ENCODE results near the gene PTGDS. TPM values are rescaled to one million over a fixed set of nuclear protein-coding genes. Genes with fewer than 3 reads are reported as not detected.

The PTGDS gene
- total and polyA plus RNA-seq, 2 experiments from 2014 or later = 0.25 TPM; not detected in 1

GRCh38 chr9:136950656-136951276 lies 26.5 kb upstream of the PTGDS start:
- TF ChIP-seq EZH2 (IDR thresholded peaks at IDR 0.05; ENCODE audit: insufficient read depth, poor library complexity, severe bottlenecking) (no peak), EZH2phosphoT487 (IDR thresholded peaks at IDR 0.05; ENCODE audit: insufficient read depth, low read depth) (no peak)
- no peaks in the 10 kb centered on the region for H3K36me3 ChIP-seq (ENCODE audit: low read depth)
- H3K9me2 ChIP-seq (ENCODE audit: insufficient read depth) = no peaks in the 10 kb centered on the region
- H2AFZ ChIP-seq = no peak overlapping the region
- WGBS, 2 experiments (ENCODE audit: low coverage in 1 of 2, low lambda C conversion rate in 2 of 2, missing lambda C conversion rate in 2 of 2) = 44 to 54% methylated on average over 9 of the region's 9 CpGs
- no peaks in the 10 kb centered on the region for H3K79me2 ChIP-seq (ENCODE audit: insufficient read depth)
- no peaks in the 10 kb centered on the region for H3K4me1 ChIP-seq (ENCODE audit: insufficient read depth)
- no peaks in the 10 kb centered on the region; the same call in 1 of the 2 replicates for H3K27me3 ChIP-seq (replicated peaks; ENCODE audit: insufficient read depth)
- no peak overlapping the region for H3K4me3 ChIP-seq
- no peaks in the 10 kb centered on the region for H3F3A ChIP-seq (ENCODE audit: insufficient read depth)
- peak overlapping the region; percentile 48 for H3K4me2 ChIP-seq (ENCODE audit: unreplicated experiment)
- DNase-seq = no peak
- H3K27ac ChIP-seq = no peak overlapping the region
- H3K9me3 ChIP-seq (ENCODE audit: low read depth) = no peaks in the 10 kb centered on the region
- no peaks in the 10 kb centered on the region for H4K20me1 ChIP-seq (ENCODE audit: insufficient read depth)
- H3K9ac ChIP-seq = no peak overlapping the region
- in situ Hi-C loops (cut with MboI) = no loop called here

GRCh38 chr9:136951541-136952320 lies 25.6 kb upstream of the PTGDS start, which contains the start of gene LCN12:
LCN12 (plus strand) TSS chr9:136952273; CDS start chr9:136952328, 55 bp downstream.
- H3K27ac ChIP-seq = no peak within 1 kb of the TSS
- H3F3A ChIP-seq (ENCODE audit: insufficient read depth) = no peaks in the 10 kb centered on the region
- no peaks in the 10 kb centered on the region; the same call in 1 of the 2 replicates for H3K27me3 ChIP-seq (replicated peaks; ENCODE audit: insufficient read depth)
- H4K20me1 ChIP-seq (ENCODE audit: insufficient read depth) = no peaks in the 10 kb centered on the region
- 75% methylated on average over 8 to 14 of the region's 14 CpGs for WGBS, 2 experiments (ENCODE audit: low coverage in 1 of 2, low lambda C conversion rate in 2 of 2, missing lambda C conversion rate in 2 of 2)
- H3K79me2 ChIP-seq (ENCODE audit: insufficient read depth) = no peaks in the 10 kb centered on the region
- H3K4me1 ChIP-seq (ENCODE audit: insufficient read depth) = no peaks in the 10 kb centered on the region
- no peak within 1 kb of the TSS for H3K4me3 ChIP-seq
- no peaks in the 10 kb centered on the region for H3K36me3 ChIP-seq (ENCODE audit: low read depth)
- no peak for DNase-seq
- no peak within 1 kb of the TSS for H3K4me2 ChIP-seq (ENCODE audit: unreplicated experiment)
- in situ Hi-C loops (cut with MboI) = no loop called here
- no peak for TF ChIP-seq EZH2phosphoT487 (IDR thresholded peaks at IDR 0.05; ENCODE audit: insufficient read depth, low read depth)
- no peak for TF ChIP-seq EZH2 (IDR thresholded peaks at IDR 0.05; ENCODE audit: insufficient read depth, poor library complexity, severe bottlenecking)
- no peaks in the 10 kb centered on the region for H3K9me3 ChIP-seq (ENCODE audit: low read depth)
- H3K9me2 ChIP-seq (ENCODE audit: insufficient read depth) = no peaks in the 10 kb centered on the region
- H3K9ac ChIP-seq = no peak within 1 kb of the TSS
- H2AFZ ChIP-seq = no peak within 1 kb of the TSS

GRCh38 chr9:136952321-136952850 lies 24.9 kb upstream of the PTGDS start:
- H3K9me3 ChIP-seq (ENCODE audit: low read depth) = no peaks in the 10 kb centered on the region
- no peak for TF ChIP-seq EZH2phosphoT487 (IDR thresholded peaks at IDR 0.05; ENCODE audit: insufficient read depth, low read depth)
- no peak for TF ChIP-seq EZH2 (IDR thresholded peaks at IDR 0.05; ENCODE audit: insufficient read depth, poor library complexity, severe bottlenecking)
- H3K9me2 ChIP-seq (ENCODE audit: insufficient read depth) = no peaks in the 10 kb centered on the region
- H3K79me2 ChIP-seq (ENCODE audit: insufficient read depth) = no peaks in the 10 kb centered on the region
- H3K4me1 ChIP-seq (ENCODE audit: insufficient read depth) = no peaks in the 10 kb centered on the region
- H3K9ac ChIP-seq = no peak overlapping the region
- no peak overlapping the region for H3K4me2 ChIP-seq (ENCODE audit: unreplicated experiment)
- in situ Hi-C loops (cut with MboI) = no loop called here
- no peaks in the 10 kb centered on the region; the same call in 1 of the 2 replicates for H3K27me3 ChIP-seq (replicated peaks; ENCODE audit: insufficient read depth)
- H3F3A ChIP-seq (ENCODE audit: insufficient read depth) = no peaks in the 10 kb centered on the region
- WGBS, 2 experiments (ENCODE audit: low coverage in 1 of 2, low lambda C conversion rate in 2 of 2, missing lambda C conversion rate in 2 of 2) = 55 to 59% methylated on average over 12 to 15 of the region's 15 CpGs
- H3K27ac ChIP-seq = no peak overlapping the region
- H4K20me1 ChIP-seq (ENCODE audit: insufficient read depth) = no peaks in the 10 kb centered on the region
- H3K36me3 ChIP-seq (ENCODE audit: low read depth) = no peaks in the 10 kb centered on the region
- H2AFZ ChIP-seq = no peak overlapping the region
- H3K4me3 ChIP-seq = no peak overlapping the region
- no peak for DNase-seq

- 82 to 83% methylated on average over 36 to 43 of the region's 44 CpGs for WGBS, 2 experiments (ENCODE audit: low coverage in 1 of 2, low lambda C conversion rate in 2 of 2, missing lambda C conversion rate in 2 of 2)
- H2AFZ ChIP-seq = no peak overlapping the region
These were observed 24.2 kb upstream of the PTGDS start for GRCh38 chr9:136952876-136953770.

More at GRCh38 chr9:136952876-136953770, 24.2 kb upstream of the PTGDS start:
- Histone ChIP-seq H3K36me3 (ENCODE audit: low read depth) (no peaks in the 10 kb centered on the region), H3K79me2 (ENCODE audit: insufficient read depth) (no peaks in the 10 kb centered on the region), H3K4me1 (ENCODE audit: insufficient read depth) (no peaks in the 10 kb centered on the region), H3K4me2 (ENCODE audit: unreplicated experiment) (no peak overlapping the region), H4K20me1 (ENCODE audit: insufficient read depth) (no peaks in the 10 kb centered on the region), H3K4me3 (no peak overlapping the region), H3K9me2 (ENCODE audit: insufficient read depth) (no peaks in the 10 kb centered on the region), H3K9me3 (ENCODE audit: low read depth) (no peaks in the 10 kb centered on the region), H3K27ac (no peak overlapping the region), H3K9ac (no peak overlapping the region), H3F3A (ENCODE audit: insufficient read depth) (no peaks in the 10 kb centered on the region), H3K27me3 (replicated peaks; ENCODE audit: insufficient read depth) (no peaks in the 10 kb centered on the region; the same call in 1 of the 2 replicates)
- in situ Hi-C loops (cut with MboI) = no loop called here
- DNase-seq = no peak
- no peak for TF ChIP-seq EZH2 (IDR thresholded peaks at IDR 0.05; ENCODE audit: insufficient read depth, poor library complexity, severe bottlenecking)
- TF ChIP-seq EZH2phosphoT487 (IDR thresholded peaks at IDR 0.05; ENCODE audit: insufficient read depth, low read depth) = no peak
